Measurements from ENCODE around the gene RCOR3.

The RCOR3 gene

GRCh38 chr1:211324992-211325775 lies 66.0 kb downstream of the RCOR3 start:
- DNase-seq (ENCODE audit: low spot score) = no peak

DNA sequence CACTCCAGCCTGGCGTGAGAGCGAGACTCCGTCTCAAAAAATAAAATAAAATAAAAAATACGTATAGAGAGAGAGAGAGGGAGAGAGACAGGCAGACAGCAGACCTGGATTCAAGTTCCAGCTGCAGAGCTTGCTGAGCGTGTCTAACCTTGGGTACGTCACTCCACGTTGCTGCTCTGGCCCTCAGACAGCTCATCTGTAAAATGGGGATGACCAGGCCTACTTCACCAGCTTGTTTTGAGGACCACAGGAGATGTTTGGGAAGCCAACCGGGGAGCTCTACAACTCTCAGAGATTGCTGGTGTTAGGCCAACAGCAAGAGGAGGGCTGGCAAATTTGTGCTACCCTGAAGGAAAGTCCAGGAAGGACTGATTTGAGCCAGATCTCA lies 67.0 kb downstream of the RCOR3 start:
- no peak for DNase-seq (ENCODE audit: low spot score)

DNA sequence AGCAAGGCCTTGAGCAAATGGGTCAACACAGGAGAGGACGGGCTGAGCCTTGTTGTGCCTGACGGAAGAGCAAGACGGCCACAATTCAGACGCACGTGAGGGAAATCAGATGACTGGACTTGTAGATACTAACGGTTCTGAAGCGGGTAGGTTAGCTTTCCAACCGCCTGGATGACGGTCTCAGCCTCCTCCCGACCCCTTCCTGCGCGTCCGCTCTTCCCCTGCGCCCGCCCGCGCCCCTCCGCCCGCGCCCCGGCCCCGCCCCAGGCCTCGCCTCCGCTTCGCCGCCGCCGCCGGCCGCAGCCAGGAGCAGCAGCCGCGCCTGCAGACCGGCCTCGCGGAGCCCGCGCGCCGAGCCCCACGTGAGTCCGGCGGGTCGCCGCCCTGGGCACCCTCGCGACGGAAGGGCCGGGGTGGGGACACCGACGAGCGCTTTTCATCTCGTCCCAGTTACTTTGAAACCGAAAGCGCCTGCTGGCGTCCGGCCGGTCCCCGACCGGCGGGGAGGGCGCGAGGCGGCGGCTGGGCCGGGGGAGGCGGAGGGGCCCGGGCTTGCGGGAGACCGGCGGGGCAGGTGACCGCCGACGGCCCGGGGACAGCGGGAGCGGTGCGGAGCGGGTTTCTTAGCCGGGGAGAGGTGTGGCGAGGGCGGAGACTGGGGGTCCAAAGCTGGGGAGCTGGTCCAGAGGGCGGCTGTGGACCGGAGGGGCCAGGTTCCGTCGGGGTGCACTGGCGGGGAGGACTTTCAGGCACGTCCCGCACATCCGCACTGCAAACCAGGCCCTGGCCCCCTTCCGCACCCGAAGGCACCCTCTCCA lies 67.6 kb downstream of the RCOR3 start, which contains the start of gene TRAF5:
TSS of gene TRAF5 (plus strand) at position 306 of the 818 bp plus-strand sequence. CDS start 26,407 bp downstream, outside the sequence.
- DNase-seq (ENCODE audit: low spot score) = peak; percentile 40

DNA sequence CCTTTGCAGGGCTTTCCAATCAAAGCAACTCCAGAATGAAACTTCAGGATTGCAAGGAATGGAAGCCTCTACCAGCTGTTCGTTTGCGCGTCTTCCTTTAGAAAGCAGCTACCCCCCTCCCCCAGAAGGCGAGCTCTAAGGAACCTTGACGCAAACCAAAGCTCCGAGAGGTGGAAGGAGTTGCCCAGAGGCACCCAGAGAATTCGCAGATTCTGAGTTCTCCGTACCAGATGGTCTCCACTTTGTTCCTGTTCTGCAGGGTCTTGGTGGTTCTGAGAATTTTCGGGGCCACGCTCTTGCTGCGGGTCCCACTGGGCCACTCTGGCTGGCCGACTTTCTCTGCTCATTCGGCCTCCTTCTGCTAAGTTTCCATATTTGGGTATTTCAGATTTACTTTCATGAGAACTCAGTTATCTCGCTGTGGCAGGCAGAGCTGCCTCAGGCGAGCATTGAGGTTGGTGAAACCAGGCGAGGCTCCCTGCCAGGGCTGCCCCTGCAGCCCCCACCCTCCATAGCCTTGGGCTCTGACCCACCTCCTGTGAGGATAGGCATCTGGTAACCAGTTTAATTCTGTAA lies 68.3 kb downstream of the RCOR3 start:
- peak; percentile 32 for DNase-seq (ENCODE audit: low spot score)

- DNase-seq (ENCODE audit: low spot score) = no peak
Measured at GRCh38 chr1:211328084-211328694, 69.0 kb downstream of the RCOR3 start.

DNA sequence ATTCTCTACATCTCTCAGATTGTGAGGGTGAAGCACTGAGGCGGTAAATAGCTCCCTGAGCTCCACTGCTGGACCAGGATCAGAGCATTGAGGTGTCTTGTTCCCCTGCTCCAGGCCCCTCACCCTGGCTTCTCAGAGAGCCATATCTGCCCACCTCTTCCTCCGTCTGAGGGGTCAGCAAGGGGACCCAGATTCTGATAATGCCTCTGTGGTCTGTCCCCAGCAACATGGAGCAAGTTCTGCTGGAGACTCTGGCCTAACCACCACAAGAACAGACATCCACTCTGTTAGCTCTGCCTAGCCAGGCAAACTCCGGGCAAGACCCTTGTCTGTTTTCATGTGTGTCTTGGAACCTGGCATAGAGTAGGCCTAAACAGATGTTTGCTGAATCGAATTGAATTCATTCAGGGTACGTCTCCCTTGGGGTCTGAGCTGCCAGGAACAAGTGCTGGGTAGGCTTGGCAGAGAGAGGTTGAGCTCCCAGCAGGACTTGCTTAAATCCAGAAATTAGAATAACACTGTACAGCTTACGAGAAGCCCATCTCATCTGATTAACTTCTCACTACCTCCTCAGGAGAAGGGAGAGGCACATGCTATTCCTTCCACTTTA lies 69.8 kb downstream of the RCOR3 start:
- no peak for DNase-seq (ENCODE audit: low spot score)

- peak; percentile 20 for DNase-seq (ENCODE audit: low spot score)
Measured at GRCh38 chr1:211329764-211330201, 70.6 kb downstream of the RCOR3 start.

- no peak for DNase-seq (ENCODE audit: low spot score)
Measured at GRCh38 chr1:211330282-211330936, 71.2 kb downstream of the RCOR3 start.

GRCh38 chr1:211331011-211331709 lies 72.0 kb downstream of the RCOR3 start:
- DNase-seq (ENCODE audit: low spot score) = no peak

DNA sequence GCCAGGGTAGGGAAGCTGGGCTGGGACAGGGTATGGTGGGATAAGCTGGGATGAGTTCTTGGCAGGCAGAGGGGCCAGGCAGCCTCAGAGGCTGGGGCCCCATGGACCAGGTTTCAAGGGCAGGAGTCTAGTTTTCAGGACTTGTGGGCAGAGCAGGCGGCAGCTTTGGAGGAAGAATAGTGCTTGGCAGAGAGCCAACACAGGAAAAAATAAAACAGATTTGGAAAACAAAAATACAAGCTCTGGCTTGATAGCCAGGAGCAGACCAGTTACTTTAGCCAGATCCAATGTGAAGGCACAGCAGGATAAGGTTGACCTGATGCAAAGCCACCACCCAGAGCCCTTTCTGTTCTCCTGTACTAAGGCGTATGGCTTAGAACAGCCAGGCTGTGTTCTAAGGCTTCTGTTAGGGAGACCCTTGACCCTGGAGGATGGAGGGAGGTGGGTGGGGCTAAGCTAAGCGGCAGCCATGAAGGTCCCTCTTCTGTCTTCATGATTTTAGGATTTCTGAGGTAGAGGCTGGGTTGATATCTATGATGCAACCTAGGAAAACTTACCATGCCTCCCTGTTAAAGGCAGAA lies 73.0 kb downstream of the RCOR3 start:
- no peak for DNase-seq (ENCODE audit: low spot score)

DNA sequence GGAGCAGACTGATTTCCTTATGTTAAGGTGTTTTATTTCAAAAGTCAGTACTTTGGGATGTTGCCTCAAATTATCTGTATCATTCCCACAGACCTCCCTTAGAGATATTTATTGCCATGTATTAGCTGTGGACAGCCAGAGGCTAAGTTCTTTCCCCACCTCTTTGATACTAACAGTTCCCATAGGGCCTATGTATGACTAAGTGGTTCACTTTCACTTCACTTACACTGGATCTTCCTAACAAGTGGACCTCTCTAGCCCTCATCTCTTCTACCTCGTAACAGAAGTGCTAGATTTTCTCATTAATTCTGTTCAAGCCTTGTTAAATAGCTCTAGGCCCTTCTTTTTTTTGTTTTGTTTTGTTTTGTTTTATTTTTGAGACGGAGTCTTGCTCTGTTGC lies 73.7 kb downstream of the RCOR3 start:
- DNase-seq (ENCODE audit: low spot score) = no peak

GRCh38 chr1:211333906-211334305 lies 74.7 kb downstream of the RCOR3 start:
- no peak for DNase-seq (ENCODE audit: low spot score)

DNA sequence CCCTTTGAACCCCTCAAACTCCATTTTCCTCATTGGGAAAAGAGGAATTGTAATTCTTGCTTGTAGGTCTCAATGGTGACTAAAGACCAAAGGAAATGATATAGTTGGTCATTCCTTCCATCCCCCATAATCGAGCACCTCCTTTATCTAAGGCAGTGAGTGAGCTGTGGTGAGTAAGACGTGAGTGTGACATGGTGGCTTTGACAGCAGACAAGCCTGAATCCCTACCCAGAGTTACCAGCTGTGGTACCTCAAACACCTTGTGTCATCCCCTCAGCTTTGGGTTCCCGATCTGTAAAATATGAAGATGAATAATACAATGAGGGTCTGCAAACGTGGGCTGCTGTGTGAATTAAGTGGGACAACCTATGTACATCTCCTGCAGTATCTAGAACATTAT lies 75.8 kb downstream of the RCOR3 start:
- peak; percentile 43 for DNase-seq (ENCODE audit: low spot score)

GRCh38 chr1:211335522-211336157 lies 76.5 kb downstream of the RCOR3 start:
- DNase-seq (ENCODE audit: low spot score) = peak; percentile 17

DNA sequence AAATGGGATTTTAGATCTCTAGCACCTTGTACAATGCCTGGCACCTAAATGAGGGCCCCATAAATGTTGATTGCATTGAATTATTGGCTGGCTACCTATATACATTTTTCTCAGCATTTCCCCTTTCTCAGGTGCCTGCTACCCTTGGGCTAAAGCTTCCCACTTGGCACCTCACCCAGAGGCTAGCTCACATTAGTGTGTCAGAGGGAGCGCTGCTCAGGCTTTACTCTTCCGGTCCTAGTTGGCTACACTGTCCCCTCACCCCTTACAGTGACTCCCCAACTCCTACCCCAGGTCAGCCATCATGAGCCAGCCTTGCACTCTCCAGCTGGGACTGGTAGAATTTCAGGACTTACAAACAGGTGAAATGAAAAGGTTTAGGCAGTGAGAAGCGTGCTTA lies 77.0 kb downstream of the RCOR3 start:
- DNase-seq (ENCODE audit: low spot score) = no peak

DNA sequence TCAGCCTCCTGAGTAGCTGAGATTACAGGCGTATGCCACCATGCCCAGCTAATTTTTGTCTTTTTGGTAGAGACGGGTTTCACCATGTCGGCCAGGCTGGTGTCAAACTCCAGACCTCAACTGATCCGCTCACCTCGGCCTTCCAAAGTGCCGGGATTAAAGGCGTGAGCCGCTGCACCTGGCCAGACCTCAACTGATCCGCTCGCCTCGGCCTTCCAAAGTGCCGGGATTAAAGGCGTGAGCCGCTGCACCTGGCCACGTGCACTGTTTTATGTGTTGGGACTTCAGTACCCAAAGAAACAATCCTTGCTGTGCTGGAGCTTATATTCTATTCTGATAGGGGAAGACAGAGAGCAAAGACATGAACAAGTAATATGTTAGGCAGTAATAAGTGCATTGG lies 77.6 kb downstream of the RCOR3 start:
- DNase-seq (ENCODE audit: low spot score) = no peak

GRCh38 chr1:211337430-211338223 lies 78.5 kb downstream of the RCOR3 start:
- no peak for DNase-seq (ENCODE audit: low spot score)

GRCh38 chr1:211338224-211338620 lies 79.1 kb downstream of the RCOR3 start:
- DNase-seq (ENCODE audit: low spot score) = no peak

DNA sequence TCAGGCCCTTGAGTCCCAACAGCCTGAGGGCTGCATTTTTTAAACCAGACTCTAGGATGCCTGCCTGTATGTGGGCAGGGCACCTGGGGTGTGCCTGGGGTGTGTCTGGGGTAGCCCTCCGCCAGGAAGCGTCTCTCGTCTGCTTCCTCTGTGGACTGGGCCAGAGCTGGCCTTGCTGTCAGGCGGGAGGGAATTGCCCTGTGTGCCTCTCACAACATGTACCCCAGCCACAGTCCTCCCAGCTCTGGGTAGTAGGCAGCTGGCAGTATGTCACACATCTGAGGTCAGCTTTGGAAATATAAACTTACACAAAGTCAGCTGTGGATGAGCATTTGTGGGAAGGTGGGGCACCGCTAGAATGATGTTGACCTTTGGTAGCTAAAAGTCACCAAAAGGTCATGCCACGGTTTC lies 80.5 kb downstream of the RCOR3 start:
- DNase-seq (ENCODE audit: low spot score) = peak; percentile 19
